H1 (cell line): Measurements from ENCODE around the gene GALC. TPM values are rescaled to one million over a fixed set of nuclear protein-coding genes. Genes with fewer than 3 reads are reported as not detected.

ENCODE experiments used
- CTCF ChIA-PET: fragments of 300-600 bp; sonication (Branson Sonifier 250); formaldehyde crosslinking; loops from one replicate; lab custom pipeline; 2021; ENCODE audit not compliant: partially characterized antibody; lab: Charles Lee
- POLR2A ChIA-PET: fragments of 300-600 bp; sonication (Branson Sonifier 250); formaldehyde crosslinking; loops from one replicate; lab custom pipeline; 2021; ENCODE audit warnings: inconsistent platforms; ENCODE audit not compliant: partially characterized antibody; lab: Charles Lee
- DNase-seq, 2 experiments: peaks; one replicate each; pipeline versions ENCODE4 v3.0.0 to v3.0.0-alpha.2; 2010 to 2022; ENCODE audit warnings: low spot score in 2 of 2, low read depth in 1 of 2, mixed read lengths in 1 of 2
- FAIRE-seq: peaks from 2 replicates; lab custom pipeline; 2011; peaks lifted over from hg19 to GRCh38; lab: Jason Lieb, UNC
- H2AFZ ChIP-seq: 2 replicates; pipeline ENCODE4 v1.8.1; 2012; ENCODE audit warnings: low read length, inconsistent platforms
- H2AK5ac ChIP-seq: 2 replicates; pipeline ENCODE4 v1.6.1; 2013; ENCODE audit warnings: low read depth, low read length
- H2BK120ac ChIP-seq: replicated peaks from 2 replicates; pipeline ENCODE3; 2013; ENCODE audit warnings: low read depth, low read length, inconsistent platforms
- H2BK12ac ChIP-seq: 2 replicates; pipeline ENCODE4 v1.6.1; 2013; ENCODE audit warnings: low read depth, low read length
- H2BK15ac ChIP-seq: 2 replicates; pipeline ENCODE4 v1.6.1; 2013; ENCODE audit warnings: low read length
- H2BK20ac ChIP-seq: 2 replicates; pipeline ENCODE4 v1.6.1; 2013; ENCODE audit warnings: low read length
- H2BK5ac ChIP-seq: 2 replicates; pipeline ENCODE4 v1.6.1; 2013; ENCODE audit warnings: low read depth, low read length
- H3K14ac ChIP-seq: 2 replicates; pipeline ENCODE4 v1.6.1; 2013; ENCODE audit warnings: inconsistent platforms; ENCODE audit not compliant: insufficient read length
- H3K18ac ChIP-seq: 2 replicates; pipeline ENCODE4 v1.6.1; 2013; ENCODE audit warnings: low read length; ENCODE audit errors: extremely low read depth
- H3K23ac ChIP-seq: 2 replicates; pipeline ENCODE4 v1.6.1; 2013; ENCODE audit warnings: inconsistent platforms; ENCODE audit not compliant: insufficient read length
- H3K23me2 ChIP-seq: 2 replicates; pipeline ENCODE4 v1.6.1; 2013; ENCODE audit warnings: low read depth, low read length
- H3K27ac ChIP-seq: 2 replicates; pipeline ENCODE4 v1.6.1; 2011; ENCODE audit warnings: low read depth, low read length, inconsistent platforms
- H3K27me3 ChIP-seq, 4 experiments: replicated peaks in 1 of 4; 1 replicate in 1 of 4; 2 replicates in 3 of 4; pipeline versions ENCODE4 v1.6.1 to v1.8.1; 2011 to 2013; ENCODE audit warnings: low read length in 3 of 4, mild to moderate bottlenecking in 3 of 4, inconsistent platforms in 2 of 4, mixed read lengths in 2 of 4, moderate library complexity in 1 of 4; ENCODE audit not compliant: control insufficient read depth in 3 of 4, insufficient read depth in 3 of 4; ENCODE audit errors: extremely low read depth in 1 of 4
- H3K36me3 ChIP-seq, 4 experiments: 2 replicates each; pipeline versions ENCODE4 v1.6.1 to v1.8.1; 2011 to 2013; ENCODE audit warnings: mild to moderate bottlenecking in 4 of 4, low read length in 3 of 4, moderate library complexity in 2 of 4, control low read depth in 1 of 4, inconsistent platforms in 1 of 4; ENCODE audit not compliant: insufficient read depth in 4 of 4, control insufficient read depth in 2 of 4
- H3K4ac ChIP-seq: replicated peaks from 2 replicates; pipeline ENCODE3; 2013; ENCODE audit warnings: low read length, low read depth, mixed read lengths, inconsistent platforms; ENCODE audit not compliant: insufficient read length
- H3K4me1 ChIP-seq, 4 experiments: replicated peaks in 1 of 4; 1 replicate in 1 of 4; 2 replicates in 3 of 4; pipeline versions ENCODE4 v1.6.1 to v1.8.1; 2011 to 2013; ENCODE audit warnings: low read length in 3 of 4, inconsistent platforms in 2 of 4, mixed read lengths in 1 of 4; ENCODE audit not compliant: insufficient read depth in 4 of 4, control insufficient read depth in 3 of 4
- H3K4me2 ChIP-seq, 2 experiments: 2 replicates each; pipeline versions ENCODE4 v1.6.1 to v1.8.1; 2011 to 2013; ENCODE audit warnings: low read depth in 2 of 2, low read length in 2 of 2, control low read depth in 1 of 2, inconsistent platforms in 1 of 2, mild to moderate bottlenecking in 1 of 2; ENCODE audit not compliant: insufficient read depth in 1 of 2
- H3K4me3 ChIP-seq, 4 experiments: fragments of 200-600, 300-600 bp in 1 of 4; sonication (generic), shearing (Covaris generic), sonication (Bioruptor Twin) in 1 of 4; 2 replicates each; pipeline versions ENCODE4 v1.5.1 to v1.8.1; 2011 to 2016; ENCODE audit warnings: low read length in 4 of 4, low read depth in 3 of 4, control low read depth in 2 of 4, inconsistent platforms in 2 of 4, mild to moderate bottlenecking in 2 of 4, mixed read lengths in 1 of 4, moderate library complexity in 1 of 4; ENCODE audit not compliant: insufficient read depth in 2 of 4; ENCODE audit errors: extremely low read depth in 1 of 4
- H3K56ac ChIP-seq: replicated peaks from 2 replicates; pipeline ENCODE3; 2013; ENCODE audit warnings: low read depth, mild to moderate bottlenecking, mixed read lengths, low read length, inconsistent platforms; ENCODE audit not compliant: insufficient read length
- H3K79me1 ChIP-seq: 2 replicates; pipeline ENCODE4 v1.6.1; 2013; ENCODE audit warnings: low read depth, low read length, control low read depth
- H3K79me2 ChIP-seq, 2 experiments: 2 replicates each; pipeline versions ENCODE4 v1.6.1 to v1.8.1; 2012 to 2013; ENCODE audit warnings: low read length in 2 of 2, mild to moderate bottlenecking in 2 of 2, inconsistent platforms in 1 of 2; ENCODE audit not compliant: insufficient read depth in 2 of 2, control insufficient read depth in 1 of 2
- H3K9ac ChIP-seq, 4 experiments: replicated peaks in 1 of 4; 1 replicate in 1 of 4; 2 replicates in 3 of 4; pipeline versions ENCODE4 v1.6.1 to v1.8.1; 2011 to 2013; ENCODE audit warnings: low read depth in 3 of 4, low read length in 3 of 4, control low read depth in 2 of 4, mild to moderate bottlenecking in 2 of 4, moderate library complexity in 2 of 4, inconsistent platforms in 1 of 4; ENCODE audit errors: extremely low read depth in 1 of 4
- H3K9me3 ChIP-seq, 2 experiments: 2 replicates each; pipeline versions ENCODE4 v1.6.1 to v1.8.1; 2012 to 2013; ENCODE audit warnings: mild to moderate bottlenecking in 2 of 2, moderate library complexity in 2 of 2, control low read depth in 1 of 2, inconsistent platforms in 1 of 2, low read depth in 1 of 2, low read length in 1 of 2, mixed read lengths in 1 of 2; ENCODE audit not compliant: insufficient read depth in 2 of 2
- H4K20me1 ChIP-seq, 2 experiments: replicated peaks in 1 of 2; 2 replicates each; pipeline versions ENCODE3 to v1.8.1; 2011 to 2013; ENCODE audit warnings: inconsistent platforms in 2 of 2, low read length in 2 of 2, mild to moderate bottlenecking in 1 of 2; ENCODE audit not compliant: insufficient read depth in 2 of 2, control insufficient read depth in 1 of 2
- H4K5ac ChIP-seq: 2 replicates; pipeline ENCODE4 v1.6.1; 2013; ENCODE audit warnings: low read length, low read depth, mixed read lengths, inconsistent platforms; ENCODE audit not compliant: insufficient read length
- H4K8ac ChIP-seq: 2 replicates; pipeline ENCODE4 v1.8.0; 2013; ENCODE audit warnings: mild to moderate bottlenecking, moderate library complexity, low read length, inconsistent platforms; ENCODE audit not compliant: insufficient read depth; ENCODE audit errors: extremely low read depth
- H4K91ac ChIP-seq: replicated peaks from 2 replicates; pipeline ENCODE3; 2013; ENCODE audit warnings: low read length, mixed read lengths, inconsistent platforms; ENCODE audit not compliant: insufficient read length
- ASH2L ChIP-seq: fragments of 200-600, 300-600 bp; sonication (generic); IDR thresholded peaks from one replicate; pipeline ENCODE4 v1.7.1; 2017; ENCODE audit warnings: low read length
- CBX5 ChIP-seq: fragments of 300-800, 300-1000 bp; sonication (generic); IDR thresholded peaks from 2 replicates; pipeline ENCODE4 v1.7.1; 2016; ENCODE audit warnings: antibody characterized with exemption, low read length, low read depth
- EP300 ChIP-seq, 2 experiments: IDR thresholded peaks; 1 replicate in 1 of 2; 2 replicates in 1 of 2; pipeline ENCODE4 v1.6.1; 2011 to 2012; ENCODE audit warnings: low read depth in 2 of 2, low read length in 2 of 2, mild to moderate bottlenecking in 2 of 2, borderline replicate concordance in 1 of 2, inconsistent platforms in 1 of 2, moderate library complexity in 1 of 2
- MAFK ChIP-seq: IDR thresholded peaks from 2 replicates; pipeline ENCODE4 v1.6.1; 2012; ENCODE audit warnings: low read depth, mild to moderate bottlenecking, improper control_type of control experiment, low read length
- MAX ChIP-seq: IDR thresholded peaks from 2 replicates; pipeline ENCODE4 v1.6.1; 2012; ENCODE audit warnings: inconsistent platforms
- NANOG ChIP-seq: IDR thresholded peaks from 2 replicates; pipeline ENCODE4 v1.6.1; 2011; ENCODE audit warnings: low read length, low read depth, mild to moderate bottlenecking, inconsistent platforms; ENCODE audit not compliant: insufficient read depth, poor library complexity, severe bottlenecking
- POLR2A ChIP-seq, 2 experiments: IDR thresholded peaks; 1 replicate in 1 of 2; 2 replicates in 1 of 2; pipeline ENCODE4 v1.6.1; 2011; ENCODE audit warnings: low read depth in 2 of 2, low read length in 2 of 2, mild to moderate bottlenecking in 2 of 2; ENCODE audit errors: control extremely low read depth in 1 of 2
- SAP30 ChIP-seq: fragments of 300-600 bp; sonication (generic); IDR thresholded peaks from 2 replicates; pipeline ENCODE4 v1.7.1; 2012; ENCODE audit warnings: low read length, moderate library complexity, mild to moderate bottlenecking, inconsistent platforms; ENCODE audit not compliant: insufficient read depth, insufficient replicate concordance
- TBP ChIP-seq: IDR thresholded peaks from 2 replicates; pipeline ENCODE4 v1.6.1; 2011; ENCODE audit warnings: low read depth, low read length, improper control_type of control experiment
- YY1 ChIP-seq: IDR thresholded peaks from 2 replicates; pipeline ENCODE4 v1.6.1; 2011; ENCODE audit warnings: low read depth, mild to moderate bottlenecking, low read length
- WGBS, 2 experiments: shearing (Covaris generic) in 1 of 2; methylation state at CpG; one replicate each; pipeline versions ENCODE4 v1.1.6 to v1.1.7; 2013 to 2015; ENCODE audit warnings: low lambda C conversion rate in 2 of 2, mixed read lengths in 2 of 2, inconsistent platforms in 1 of 2, low coverage in 1 of 2, missing lambda C conversion rate in 1 of 2; ENCODE audit not compliant: insufficient replicate concordance in 2 of 2, insufficient coverage in 1 of 2, insufficient read length in 1 of 2; ENCODE audit errors: extremely low coverage in 1 of 2, missing lambda C conversion rate in 1 of 2; 5-methylcytosine and 5-hydroxymethylcytosine counted together
- polyA plus RNA-seq, 7 experiments: library from polyadenylated mRNA; depleted of rRNA in 3 of 7; stranded (reverse) in 5 of 7; unstranded in 2 of 7; fragments of >200 nt in 5 of 7; fragments of 200-250 nt in 2 of 7; gene quantifications; 1 replicate in 5 of 7; 2 replicates in 1 of 7; 4 replicates in 1 of 7; pipeline versions ENCODE4 v1.2.1 to v1.2.3, GENCODE V29; 2011 to 2013; ENCODE audit warnings: missing spikeins in 2 of 7, mixed read lengths in 2 of 7
- total RNA-seq: library from RNA; stranded (reverse); fragmentation: NEBNext Ultra II Directional; extraction: Animal tissue kit (Norgen Biotek cat#: 25700); gene quantifications from 2 replicates; pipeline ENCODE4 v1.2.1, GENCODE V29; 2021

Gene GALC
- total and polyA plus RNA-seq, 2 of the 8 experiments (the other 6 are each of a cell fraction or from before 2014, with no cell fraction given), result 6.1 to 12.3 TPM

GRCh38 chr14:88023658-88024187 lies 30.7 kb upstream of the GALC start:
- Histone ChIP-seq H2AFZ (peak overlapping the region; percentile 34; the same call in 1 of the 2 replicates), H4K5ac (no peak overlapping the region), H2AK5ac (no peak overlapping the region), H3K14ac (no peak overlapping the region), H2BK15ac (no peak overlapping the region), H2BK5ac (no peak overlapping the region), H3K79me2 (no peaks in the 10 kb centered on the region), H3K9ac (no peak overlapping the region), H3K79me1 (no peaks in the 10 kb centered on the region), H2BK12ac (no peak overlapping the region), H3K4ac (no peak overlapping the region), H3K56ac (no peak overlapping the region), H3K27me3 (no peaks in the 10 kb centered on the region), H3K4me3 (no peak overlapping the region), H2BK120ac (peak overlapping the region; percentile 17), H3K4me1 (peaks cover 0 to 7% (median 5%) of the 10 kb centered on the region in 4 experiments; a peak in 3 of 7 replicates), H4K8ac (no peak overlapping the region), H3K36me3 (no peaks in the 10 kb centered on the region), H3K9me3 (no peaks in the 10 kb centered on the region), H3K23ac (no peak overlapping the region), H3K4me2 (no peak overlapping the region; a peak in 1 of 4 replicates), H4K91ac (no peak overlapping the region), H2BK20ac (no peak overlapping the region), H3K27ac (no peak overlapping the region), H3K23me2 (no peaks in the 10 kb centered on the region), H3K18ac (no peak overlapping the region), H4K20me1 (no peaks in the 10 kb centered on the region)
- FAIRE-seq, result no peak
- no peak for TF ChIP-seq NANOG
- no peak for TF ChIP-seq MAX
- no peak for TF ChIP-seq MAFK
- TF ChIP-seq CBX5, result no peak
- no peak for TF ChIP-seq ASH2L
- no peak for TF ChIP-seq SAP30
- no peak for TF ChIP-seq YY1
- no peak for TF ChIP-seq EP300 (IDR thresholded peaks at IDR 0.05; ENCODE audit: borderline replicate concordance in 1 of 2, low read depth in 2 of 2, low read length in 2 of 2)
- TF ChIP-seq POLR2A (IDR thresholded peaks at IDR 0.05; ENCODE audit: control extremely low read depth in 1 of 2, low read depth in 2 of 2, low read length in 2 of 2), result no peak
- TF ChIP-seq TBP, result no peak
- POLR2A ChIA-PET, result no interaction called here
- WGBS, 2 experiments, result 71% methylated on average over 3 of the region's 3 CpGs; no CpG with 5 or more reads in 1 of the 2 experiments
- DNase-seq, result no peak
- CTCF ChIA-PET, result no interaction called here
